HCT116 (cell line): Measurements from ENCODE around the gene TMEM212. TPM values are rescaled to one million over a fixed set of nuclear protein-coding genes. Genes with fewer than 3 reads are reported as not detected.

Experiments used
- ATAC-seq: fragments of 200-7000 bp; cut with Tn5 transposase; 2 replicates; pipeline ENCODE4 v1.9.1; 2020; ENCODE audit warnings: mild to moderate bottlenecking, moderate library complexity
- BruUV-seq: library from RNA; stranded (reverse); fragments of 400-500 nt; replicated peaks from 2 replicates; lab custom pipeline; 2021; lab: Mats Ljungman, UMichigan
- CTCF ChIA-PET: fragments of 300-600 bp; sonication (Branson Sonifier 250); formaldehyde crosslinking; loops from one replicate; lab custom pipeline; 2021; ENCODE audit warnings: antibody characterized with exemption; lab: Charles Lee
- POLR2A ChIA-PET: fragments of 300-600, 350-600 bp; sonication (Branson Sonifier 250); formaldehyde crosslinking; loops from one replicate; lab custom pipeline; 2021; ENCODE audit warnings: antibody characterized with exemption; lab: Charles Lee
- RAD21 ChIA-PET, 2 experiments: fragments of 300-600 bp; sonication (Branson Sonifier 250); formaldehyde crosslinking; loops; one replicate each; lab custom pipeline; 2023; ENCODE audit warnings: low total read pairs in 2 of 2; ENCODE audit not compliant: uncharacterized antibody in 2 of 2, unreplicated experiment in 2 of 2, low non-redundant PET in 1 of 2; lab: Charles Lee
- DNase-seq: peaks from one replicate; pipeline ENCODE4 v3.0.0-alpha.2; 2010; ENCODE audit warnings: low read depth, low spot score
- H2AFZ ChIP-seq: fragments of 200-600 bp; shearing (Covaris generic), sonication (generic); 2 replicates; pipeline ENCODE4 v1.6.1; 2017; ENCODE audit warnings: low read depth, mixed run types, mixed read lengths, antibody characterized with exemption, low read length; ENCODE audit not compliant: poor library complexity, severe bottlenecking
- H3K27ac ChIP-seq: 2 replicates; pipeline ENCODE4 v1.5.1; 2012; ENCODE audit warnings: low read depth, low read length
- H3K27me3 ChIP-seq: fragments of 200-600 bp; sonication (generic); 2 replicates; pipeline ENCODE4 v1.6.1; 2016; ENCODE audit warnings: mixed run types, low read length, mixed read lengths; ENCODE audit not compliant: insufficient read depth
- H3K36me3 ChIP-seq, 2 experiments: fragments of 200-500 bp in 1 of 2; fragments of 200-600 bp in 1 of 2; sonication (Bioruptor generic) in 1 of 2; sonication (generic) in 1 of 2; 2 replicates each; pipeline versions ENCODE4 v1.5.1 to v1.6.1; 2014 to 2016; ENCODE audit warnings: low read length in 2 of 2, inconsistent platforms in 1 of 2, mixed read lengths in 1 of 2, mixed run types in 1 of 2; ENCODE audit not compliant: insufficient read depth in 2 of 2, control insufficient read depth in 1 of 2
- H3K4me1 ChIP-seq, 2 experiments: fragments of 200-600 bp in 1 of 2; sonication (generic) in 1 of 2; 2 replicates each; pipeline versions ENCODE4 v1.5.1 to v1.6.1; 2012 to 2017; ENCODE audit warnings: low read length in 2 of 2, inconsistent platforms in 1 of 2, mild to moderate bottlenecking in 1 of 2, mixed read lengths in 1 of 2, mixed run types in 1 of 2, moderate library complexity in 1 of 2; ENCODE audit not compliant: insufficient read depth in 2 of 2, control insufficient read depth in 1 of 2
- H3K4me2 ChIP-seq: fragments of 200-600 bp; sonication (generic); 2 replicates; pipeline ENCODE4 v1.6.1; 2017; ENCODE audit warnings: mixed run types, low read length, mixed read lengths
- H3K4me3 ChIP-seq, 2 experiments: fragments of 200-600 bp in 1 of 2; sonication (generic) in 1 of 2; replicated peaks in 1 of 2; 2 replicates each; pipeline ENCODE4 v1.5.1; 2011 to 2016; ENCODE audit warnings: low read length in 2 of 2, control low read depth in 1 of 2, low read depth in 1 of 2, mild to moderate bottlenecking in 1 of 2, mixed read lengths in 1 of 2, mixed run types in 1 of 2
- H3K79me2 ChIP-seq: fragments of 200-600 bp; sonication (generic); 2 replicates; pipeline ENCODE4 v1.6.1; 2017; ENCODE audit warnings: mild to moderate bottlenecking, mixed run types, low read length, moderate library complexity, mixed read lengths; ENCODE audit not compliant: insufficient read depth
- H3K9ac ChIP-seq: fragments of 200-600 bp; sonication (generic); 2 replicates; pipeline ENCODE4 v1.6.1; 2016; ENCODE audit warnings: low read length, mixed read lengths
- H3K9me2 ChIP-seq: fragments of 200-600 bp; sonication (generic), shearing (Covaris generic); 2 replicates; pipeline ENCODE4 v1.6.1; 2017; ENCODE audit warnings: mixed run types, mild to moderate bottlenecking, moderate library complexity; ENCODE audit not compliant: insufficient read depth
- H3K9me3 ChIP-seq, 2 experiments: fragments of 200-500 bp in 1 of 2; fragments of 200-600 bp in 1 of 2; sonication (Bioruptor generic) in 1 of 2; sonication (generic) in 1 of 2; 2 replicates each; pipeline ENCODE4 v1.6.1; 2014 to 2017; ENCODE audit warnings: low read length in 2 of 2, mixed read lengths in 2 of 2, inconsistent platforms in 1 of 2, low read depth in 1 of 2, mild to moderate bottlenecking in 1 of 2, mixed run types in 1 of 2, moderate library complexity in 1 of 2; ENCODE audit not compliant: control insufficient read depth in 1 of 2, insufficient read depth in 1 of 2
- H4K20me1 ChIP-seq: fragments of 200-600 bp; sonication (generic), shearing (Covaris generic); 2 replicates; pipeline ENCODE4 v1.6.1; 2017; ENCODE audit warnings: mixed run types, mild to moderate bottlenecking, moderate library complexity; ENCODE audit not compliant: insufficient read depth
- JUND ChIP-seq: IDR thresholded peaks from 2 replicates; pipeline ENCODE4 v1.6.1; 2012
- POLR2AphosphoS5 ChIP-seq: IDR thresholded peaks from 2 replicates; pipeline ENCODE4 v1.6.1; 2011; ENCODE audit warnings: mild to moderate bottlenecking, low read depth, low read length, moderate library complexity
- SP1 ChIP-seq: IDR thresholded peaks from 2 replicates; pipeline ENCODE4 v1.6.1; 2012; ENCODE audit warnings: low read depth
- YY1 ChIP-seq: IDR thresholded peaks from 2 replicates; pipeline ENCODE4 v1.6.1; 2011; ENCODE audit warnings: low read length, low read depth, moderate library complexity, mild to moderate bottlenecking; ENCODE audit not compliant: insufficient replicate concordance; ENCODE audit errors: extremely low read depth
- ZFX ChIP-seq: fragments of 450-650 bp; IDR thresholded peaks from 2 replicates; pipeline ENCODE4 v1.6.1; 2017
- intact Hi-C: fragments of 100-400 bp; cut with micrococcal nuclease; formaldehyde crosslinking; loops from 2 replicates; pipeline ENCODE4 v1.10.0; 2022
- total RNA-seq: library from RNA; stranded (reverse); gene quantifications from one replicate; pipeline ENCODE4 v1.2.1, GENCODE V29; 2021; ENCODE audit not compliant: unreplicated experiment
- TF ChIP-seq, protein P1 (sequence below): IDR thresholded peaks from 2 replicates; pipeline ENCODE4 v1.6.1; 2012

TMEM212 gene
- total RNA-seq, 1 experiment from 2014 or later: not detected

DNA sequence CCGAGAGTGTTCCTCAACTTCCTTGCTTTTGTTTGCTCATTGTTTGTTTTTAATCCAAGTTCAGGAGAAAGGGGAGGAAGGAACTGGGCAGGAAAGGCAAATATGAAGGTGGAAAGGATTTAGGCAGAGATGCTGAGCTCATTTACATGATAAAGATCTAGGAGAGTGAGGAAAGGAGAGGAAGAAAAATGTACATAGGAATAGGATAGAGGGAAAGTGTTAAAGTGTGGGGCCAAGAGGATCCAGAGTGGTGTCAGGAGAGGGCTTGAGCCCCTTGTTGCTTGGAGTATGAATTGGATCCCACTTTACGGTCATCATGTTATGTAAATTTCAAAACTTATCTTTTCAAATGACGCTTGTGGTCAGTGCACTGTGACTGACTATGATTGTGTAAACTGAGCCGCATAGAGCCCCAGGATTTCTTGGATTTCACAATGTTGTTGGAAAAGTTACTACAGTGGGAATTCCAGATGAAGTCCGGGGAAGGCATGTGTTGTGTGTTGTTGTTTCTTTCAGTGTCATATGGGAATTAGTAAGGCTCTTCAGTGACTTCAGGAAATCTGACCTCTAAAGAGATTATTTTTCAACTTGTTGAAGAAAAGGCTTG is 17.8 kb upstream of the TMEM212 start:
- H3K79me2 ChIP-seq: no peaks in the 10 kb centered on the region
- ATAC-seq (no peak), DNase-seq (no peak)
- H2AFZ ChIP-seq: no peak overlapping the region
- no peak overlapping the region for H3K4me3 ChIP-seq
- H3K4me2 ChIP-seq: no peak overlapping the region
- no peaks in the 10 kb centered on the region for H4K20me1 ChIP-seq
- RAD21 ChIA-PET: no interaction called here
- BruUV-seq: no TSS peak
- no peak for TF ChIP-seq JUND
- H3K9me2 ChIP-seq: no peaks in the 10 kb centered on the region
- CTCF ChIA-PET: no interaction called here
- peaks cover 3 to 6% of the 10 kb centered on the region in 2 experiments; a peak in 2 of 4 replicates for H3K4me1 ChIP-seq
- H3K9ac ChIP-seq: no peak overlapping the region
- H3K27ac ChIP-seq: no peak overlapping the region
- H3K36me3 ChIP-seq: no peaks in the 10 kb centered on the region
- POLR2A ChIA-PET: no interaction called here
- H3K9me3 ChIP-seq: no peaks in the 10 kb centered on the region
- no peaks in the 10 kb centered on the region for H3K27me3 ChIP-seq
- intact Hi-C loops: no loop called here

DNA sequence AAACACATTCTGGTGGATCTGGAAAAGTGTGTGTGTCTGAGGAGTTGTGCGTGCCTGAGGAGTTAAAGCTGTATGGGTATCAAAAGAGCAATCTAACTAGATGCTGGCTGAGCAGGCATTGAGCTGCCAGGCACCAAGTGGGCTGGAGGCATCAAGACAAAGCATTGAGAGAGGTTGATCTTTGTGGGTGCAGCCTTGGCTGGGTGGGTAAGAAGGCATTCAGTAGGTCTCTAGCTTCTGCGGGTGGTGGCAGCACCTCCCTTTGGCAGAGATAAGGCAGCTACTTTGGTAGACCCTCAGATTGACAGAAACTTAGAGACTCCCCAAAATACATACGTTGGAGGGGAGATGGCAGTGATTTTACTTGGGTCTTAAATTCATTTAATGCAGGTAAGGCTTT is 15.8 kb upstream of the TMEM212 start:
- Histone ChIP-seq H3K27ac (no peak overlapping the region), H3K9me3 (no peaks in the 10 kb centered on the region), H3K4me1 (peaks cover 3 to 8% of the 10 kb centered on the region in 2 experiments; a peak in 2 of 4 replicates), H3K36me3 (no peaks in the 10 kb centered on the region), H3K9me2 (no peaks in the 10 kb centered on the region), H3K79me2 (no peaks in the 10 kb centered on the region), H4K20me1 (no peaks in the 10 kb centered on the region), H3K27me3 (no peaks in the 10 kb centered on the region), H3K4me2 (no peak overlapping the region), H3K4me3 (no peak overlapping the region), H2AFZ (no peak overlapping the region), H3K9ac (no peak overlapping the region)
- DNase-seq (no peak), ATAC-seq (no peak)
- RAD21 ChIA-PET: interaction anchor here in 1 of 2 experiments (0.7 kb wide), 1 partner anchor 17 kb away, joined by 3 read pairs; no protein-coding TSS in a partner anchor
- CTCF ChIA-PET: interaction anchor here (0.7 to 0.8 kb wide), 3 partner anchors 21 to 865 kb away, joined by 3 to 4 read pairs (median 3); no protein-coding TSS in a partner anchor
- POLR2A ChIA-PET: no interaction called here
- no peak for TF ChIP-seq SP1
- TF ChIP-seq, protein P1, sequence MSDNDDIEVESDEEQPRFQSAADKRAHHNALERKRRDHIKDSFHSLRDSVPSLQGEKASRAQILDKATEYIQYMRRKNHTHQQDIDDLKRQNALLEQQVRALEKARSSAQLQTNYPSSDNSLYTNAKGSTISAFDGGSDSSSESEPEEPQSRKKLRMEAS: no peak
- TF ChIP-seq YY1: no peak
- no peak for TF ChIP-seq ZFX
- no peak for TF ChIP-seq POLR2AphosphoS5
- no peak for TF ChIP-seq JUND
- intact Hi-C loops: no loop called here
- no TSS peak for BruUV-seq
